ENCODE data around the gene BID. TPM values are rescaled to one million over a fixed set of nuclear protein-coding genes. Genes with fewer than 3 reads are reported as not detected.

Gene BID
- total RNA-seq, 1 experiment from 2014 or later, result 44.4 TPM

DNA sequence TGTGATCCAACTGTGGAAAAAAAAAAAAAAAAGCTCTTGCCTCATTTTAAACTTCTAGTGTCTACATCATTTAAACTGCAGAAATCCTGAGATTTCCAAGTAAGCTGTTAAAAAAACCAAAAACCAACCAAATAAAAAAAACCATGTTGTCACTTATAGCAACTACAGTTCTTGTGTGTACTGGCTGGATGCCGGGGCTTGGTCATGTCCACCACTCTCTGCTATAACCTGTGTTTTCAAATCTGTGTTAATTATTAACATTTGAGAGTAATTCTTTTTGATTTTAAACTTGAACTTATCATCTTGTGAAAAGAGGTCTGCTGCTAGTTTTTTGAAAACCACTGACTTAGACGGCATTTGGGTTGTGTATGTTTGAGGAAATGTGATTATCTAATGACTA, 32.2 kb upstream of the BID start:
- Histone ChIP-seq H3K79me2 (ENCODE audit: low read depth) (no peaks in the 10 kb centered on the region), H3K36me3 (ENCODE audit: low read depth) (no peaks in the 10 kb centered on the region), H4K20me1 (ENCODE audit: insufficient read depth) (no peaks in the 10 kb centered on the region), H3K9me2 (ENCODE audit: insufficient read depth) (no peaks in the 10 kb centered on the region), H3K27ac (no peak overlapping the region), H3K4me2 (no peak overlapping the region), H3K4me1 (replicated peaks; ENCODE audit: insufficient read depth) (no peaks in the 10 kb centered on the region), H3F3A (ENCODE audit: insufficient read depth, low read depth) (no peaks in the 10 kb centered on the region), H2AFZ (no peak overlapping the region), H3K27me3 (ENCODE audit: insufficient read depth, low read depth) (no peaks in the 10 kb centered on the region), H3K4me3 (no peak overlapping the region), H3K9me3 (ENCODE audit: insufficient read depth, low read depth) (no peaks in the 10 kb centered on the region)
- TF ChIP-seq, protein P1, sequence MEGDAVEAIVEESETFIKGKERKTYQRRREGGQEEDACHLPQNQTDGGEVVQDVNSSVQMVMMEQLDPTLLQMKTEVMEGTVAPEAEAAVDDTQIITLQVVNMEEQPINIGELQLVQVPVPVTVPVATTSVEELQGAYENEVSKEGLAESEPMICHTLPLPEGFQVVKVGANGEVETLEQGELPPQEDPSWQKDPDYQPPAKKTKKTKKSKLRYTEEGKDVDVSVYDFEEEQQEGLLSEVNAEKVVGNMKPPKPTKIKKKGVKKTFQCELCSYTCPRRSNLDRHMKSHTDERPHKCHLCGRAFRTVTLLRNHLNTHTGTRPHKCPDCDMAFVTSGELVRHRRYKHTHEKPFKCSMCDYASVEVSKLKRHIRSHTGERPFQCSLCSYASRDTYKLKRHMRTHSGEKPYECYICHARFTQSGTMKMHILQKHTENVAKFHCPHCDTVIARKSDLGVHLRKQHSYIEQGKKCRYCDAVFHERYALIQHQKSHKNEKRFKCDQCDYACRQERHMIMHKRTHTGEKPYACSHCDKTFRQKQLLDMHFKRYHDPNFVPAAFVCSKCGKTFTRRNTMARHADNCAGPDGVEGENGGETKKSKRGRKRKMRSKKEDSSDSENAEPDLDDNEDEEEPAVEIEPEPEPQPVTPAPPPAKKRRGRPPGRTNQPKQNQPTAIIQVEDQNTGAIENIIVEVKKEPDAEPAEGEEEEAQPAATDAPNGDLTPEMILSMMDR (conservative IDR thresholded peaks at IDR 0.05), result no peak
- no peak for TF ChIP-seq EZH2 (IDR thresholded peaks at IDR 0.05; ENCODE audit: low read depth)
- DNase-seq, result no peak
- intact Hi-C loops (cut with micrococcal nuclease; ENCODE audit: unreplicated experiment), result no loop called here
- ChIA-PET POLR2A (ENCODE audit: unreplicated experiment) (no interaction called here), CTCF (no interaction called here)
- no TSS peak for BruUV-seq (replicated peaks)

DNA sequence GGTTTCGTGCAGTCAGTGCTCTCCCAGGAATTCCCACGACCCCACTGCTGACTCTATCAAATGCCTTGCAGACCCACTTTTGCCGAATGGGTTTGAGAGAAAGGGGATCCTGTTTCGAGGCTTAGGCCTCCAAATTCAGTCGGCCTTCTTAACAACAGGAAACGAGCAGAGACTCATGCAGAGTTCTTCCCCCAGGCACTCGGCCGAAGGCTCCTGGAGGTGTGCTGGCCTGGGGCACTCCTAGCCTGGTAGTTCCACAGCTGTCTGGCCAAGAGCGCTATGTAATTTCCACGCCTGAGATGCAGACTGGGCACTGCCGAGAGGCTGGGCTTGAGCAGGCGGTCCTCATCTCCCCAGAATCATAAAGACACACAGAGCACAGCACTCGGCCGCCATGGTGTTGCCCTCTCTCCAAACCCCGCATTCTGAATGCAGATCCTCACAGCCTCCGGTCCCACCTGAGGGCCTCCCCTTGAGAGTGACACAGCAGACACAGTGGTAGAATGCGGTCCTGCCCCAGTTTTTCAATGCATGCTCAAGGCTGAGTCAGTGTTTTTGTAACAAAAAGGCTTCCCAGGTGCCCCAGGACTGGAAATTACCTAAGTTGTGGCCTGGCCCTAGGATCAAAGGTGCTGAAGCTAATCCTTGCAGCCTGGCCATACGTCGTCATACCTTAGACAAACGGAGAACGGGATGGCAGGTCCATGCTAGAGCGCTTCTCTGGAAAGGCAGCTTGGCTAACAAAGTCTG, 30.2 kb upstream of the BID start:
- intact Hi-C loops (cut with micrococcal nuclease; ENCODE audit: unreplicated experiment), result no loop called here
- Histone ChIP-seq H3F3A (ENCODE audit: insufficient read depth, low read depth) (no peaks in the 10 kb centered on the region), H3K4me3 (no peak overlapping the region), H3K9me2 (ENCODE audit: insufficient read depth) (no peaks in the 10 kb centered on the region), H3K4me2 (no peak overlapping the region), H3K79me2 (ENCODE audit: low read depth) (no peaks in the 10 kb centered on the region), H3K36me3 (ENCODE audit: low read depth) (no peaks in the 10 kb centered on the region), H3K27ac (no peak overlapping the region), H2AFZ (no peak overlapping the region), H4K20me1 (ENCODE audit: insufficient read depth) (no peaks in the 10 kb centered on the region), H3K9me3 (ENCODE audit: insufficient read depth, low read depth) (no peaks in the 10 kb centered on the region), H3K27me3 (ENCODE audit: insufficient read depth, low read depth) (no peaks in the 10 kb centered on the region), H3K4me1 (replicated peaks; ENCODE audit: insufficient read depth) (no peaks in the 10 kb centered on the region)
- no peak for TF ChIP-seq EZH2 (IDR thresholded peaks at IDR 0.05; ENCODE audit: low read depth)
- TF ChIP-seq, protein P1 (conservative IDR thresholded peaks at IDR 0.05), result no peak
- DNase-seq, result no peak
- POLR2A ChIA-PET (ENCODE audit: unreplicated experiment), result no interaction called here
- BruUV-seq (replicated peaks), result no TSS peak
- CTCF ChIA-PET, result no interaction called here

DNA sequence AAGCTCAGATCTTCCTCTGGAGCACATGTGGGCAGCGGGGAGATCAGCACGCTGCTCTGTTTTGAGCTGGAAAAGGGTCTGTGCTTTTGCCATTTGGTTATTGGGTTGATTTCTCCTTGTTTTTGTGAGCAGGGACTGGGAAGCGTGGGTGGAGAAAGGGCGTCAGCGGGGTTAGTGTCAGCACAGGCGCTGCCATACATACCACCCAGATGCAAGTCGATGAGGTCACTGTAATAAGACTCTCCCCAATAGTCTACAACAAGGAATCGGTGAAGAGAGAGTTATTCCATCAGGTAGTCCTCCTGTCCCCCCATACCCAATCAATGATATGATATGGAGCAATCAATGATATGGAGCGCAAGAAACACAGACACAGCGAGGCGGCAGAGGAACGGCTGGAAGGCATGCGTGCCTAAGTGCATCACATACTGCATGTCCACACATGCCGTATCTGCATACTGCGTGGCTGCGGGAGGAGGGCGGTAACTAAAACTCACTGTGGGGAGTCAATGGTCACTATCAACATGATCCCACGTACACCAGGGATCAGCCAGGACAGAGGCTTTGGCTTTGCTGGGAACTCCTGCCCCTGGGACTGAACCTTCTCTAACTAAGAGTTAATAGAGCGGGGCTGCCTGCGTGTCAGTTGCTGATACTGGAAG, 29.5 kb upstream of the BID start:
- BruUV-seq (replicated peaks), result no TSS peak
- H3K4me1 ChIP-seq (replicated peaks; ENCODE audit: insufficient read depth), result no peaks in the 10 kb centered on the region
- ChIA-PET POLR2A (ENCODE audit: unreplicated experiment) (no interaction called here), CTCF (no interaction called here)
- H3K27ac ChIP-seq, result no peak overlapping the region
- DNase-seq, result no peak
- H3F3A ChIP-seq (ENCODE audit: insufficient read depth, low read depth), result no peaks in the 10 kb centered on the region
- no peaks in the 10 kb centered on the region for H3K27me3 ChIP-seq (ENCODE audit: insufficient read depth, low read depth)
- TF ChIP-seq EZH2 (IDR thresholded peaks at IDR 0.05; ENCODE audit: low read depth), result no peak
- TF ChIP-seq, protein P1 (conservative IDR thresholded peaks at IDR 0.05), result no peak
- no peak overlapping the region for H2AFZ ChIP-seq
- intact Hi-C loops (cut with micrococcal nuclease; ENCODE audit: unreplicated experiment), result no loop called here
- H3K36me3 ChIP-seq (ENCODE audit: low read depth), result no peaks in the 10 kb centered on the region
- no peaks in the 10 kb centered on the region for H4K20me1 ChIP-seq (ENCODE audit: insufficient read depth)
- no peak overlapping the region for H3K4me3 ChIP-seq
- H3K79me2 ChIP-seq (ENCODE audit: low read depth), result no peaks in the 10 kb centered on the region
- no peaks in the 10 kb centered on the region for H3K9me2 ChIP-seq (ENCODE audit: insufficient read depth)
- H3K4me2 ChIP-seq, result no peak overlapping the region
- H3K9me3 ChIP-seq (ENCODE audit: insufficient read depth, low read depth), result no peaks in the 10 kb centered on the region

Measured in PC-9 (cell line).